HepG2 (cell line): Measurements from ENCODE around the gene ZNFX1. TPM values are rescaled to one million over a fixed set of nuclear protein-coding genes. Genes with fewer than 3 reads are reported as not detected.
A peak's percentile ranks its signal among the peaks of the same experiment; 100 is the strongest.

Experiments
- BRCA1 ChIP-seq: sonication (generic); formaldehyde crosslinking; IDR thresholded peaks from 2 replicates; pipeline ENCODE4 v1.4.0; 2020; ENCODE audit warnings: missing genetic modification reagents
- CBX2 ChIP-seq, 2 experiments: fragments of 200-600 bp in 1 of 2; sonication (generic); formaldehyde crosslinking in 1 of 2; IDR thresholded peaks; 2 replicates each; pipeline versions ENCODE4 v1.7.0 to v1.8.1; 2018 to 2022; ENCODE audit warnings: low read depth in 2 of 2, low read length in 1 of 2, mild to moderate bottlenecking in 1 of 2, missing genetic modification reagents in 1 of 2
- GFI1 ChIP-seq: sonication (generic); formaldehyde crosslinking; IDR thresholded peaks from 2 replicates; pipeline ENCODE4 v1.5.0; 2020; ENCODE audit warnings: missing genetic modification reagents, mild to moderate bottlenecking, borderline replicate concordance
- IRF9 ChIP-seq: sonication (generic); formaldehyde crosslinking; IDR thresholded peaks from 2 replicates; pipeline ENCODE4 v1.8.0; 2022; ENCODE audit warnings: missing genetic modification reagents, mild to moderate bottlenecking, borderline replicate concordance
- RARA ChIP-seq: IDR thresholded peaks from 2 replicates; pipeline ENCODE4 v1.6.1; 2016; ENCODE audit warnings: missing genetic modification reagents, missing compliant biosample characterization
- SOX6 ChIP-seq, 2 experiments: fragments of 450-650 bp in 1 of 2; sonication (generic) in 1 of 2; formaldehyde crosslinking in 1 of 2; IDR thresholded peaks; 2 replicates each; pipeline versions ENCODE4 v1.4.0 to v1.6.1; 2017 to 2020; ENCODE audit warnings: antibody characterized with exemption in 1 of 2, mild to moderate bottlenecking in 1 of 2, missing genetic modification reagents in 1 of 2
- TARDBP ChIP-seq: sonication (generic); formaldehyde crosslinking; IDR thresholded peaks from 2 replicates; pipeline ENCODE4 v1.8.0; 2022; ENCODE audit warnings: mild to moderate bottlenecking, missing genetic modification reagents
- THAP9 ChIP-seq: sonication (generic); formaldehyde crosslinking; IDR thresholded peaks from 2 replicates; pipeline ENCODE4; 2020; ENCODE audit warnings: missing genetic modification reagents, mild to moderate bottlenecking, borderline replicate concordance
- ZBTB40 ChIP-seq, 2 experiments: fragments of 450-650 bp in 1 of 2; sonication (generic) in 1 of 2; formaldehyde crosslinking in 1 of 2; IDR thresholded peaks; 2 replicates each; pipeline versions ENCODE4 v1.6.1 to v1.8.0; 2016 to 2022; ENCODE audit warnings: antibody characterized with exemption in 1 of 2, mild to moderate bottlenecking in 1 of 2, missing genetic modification reagents in 1 of 2
- ZBTB43 ChIP-seq: sonication (generic); formaldehyde crosslinking; conservative IDR thresholded peaks from 2 replicates; pipeline ENCODE4 v1.4.0; 2020; ENCODE audit warnings: missing genetic modification reagents
- ZNF274 ChIP-seq: sonication (generic); formaldehyde crosslinking; IDR thresholded peaks from 2 replicates; pipeline ENCODE4 v1.5.1; 2020; ENCODE audit warnings: mild to moderate bottlenecking, missing genetic modification reagents
- ZNF792 ChIP-seq: IDR thresholded peaks from 2 replicates; pipeline ENCODE4 v1.6.1; 2016
- polyA plus RNA-seq, 8 experiments: library from polyadenylated mRNA; depleted of rRNA in 3 of 8; stranded (reverse) in 7 of 8; unstranded in 1 of 8; fragments of >200 nt; fragmentation: Illumina TruSeq in 4 of 8; extraction: Trizol in 4 of 8; gene quantifications; 2 replicates each; pipeline versions ENCODE4 v1.2.1 to v1.2.3, GENCODE V29; 2011 to 2016; ENCODE audit warnings: low read depth in 4 of 8, missing spikeins in 1 of 8, mixed read lengths in 1 of 8; ENCODE audit not compliant: insufficient read depth in 1 of 8
- total RNA-seq, 5 experiments: library from RNA; depleted of rRNA; stranded (reverse); fragments of >200 nt; fragmentation: Illumina TruSeq; extraction: Trizol; gene quantifications; 2 replicates each; pipeline ENCODE4 v1.2.3, GENCODE V29; 2016; ENCODE audit warnings: low read depth in 1 of 5

The ZNFX1 gene
- total and polyA plus RNA-seq, 2 of the 13 experiments (the other 11 are each of a cell fraction or from before 2014, with no cell fraction given): 2.9 to 11.1 TPM

- no peak; the same call in 1 of the 2 replicates for TF ChIP-seq GFI1 (CRISPR knock-in tag)
- TF ChIP-seq RARA (CRISPR knock-in tag): peak; percentile 47; the same call in 1 of the 2 replicates
- no peak for TF ChIP-seq CBX2 (IDR thresholded peaks at IDR 0.05; ENCODE audit: low read depth, low read length)
- TF ChIP-seq CBX2 (CRISPR knock-in tag; IDR thresholded peaks at IDR 0.05; ENCODE audit: low read depth): no peak
- TF ChIP-seq ZNF792 (CRISPR knock-in tag): peak; percentile 83; the same call in 1 of the 2 replicates
- peak; percentile 91; the same call in 1 of the 2 replicates for TF ChIP-seq THAP9
- peak; percentile 90; the same call in 1 of the 2 replicates for TF ChIP-seq BRCA1 (CRISPR knock-in tag)
- TF ChIP-seq ZBTB40 (IDR thresholded peaks at IDR 0.05): peak; percentile 87
- TF ChIP-seq ZBTB40 (CRISPR knock-in tag; IDR thresholded peaks at IDR 0.05): peak; percentile 88
- peak; percentile 95; the same call in 1 of the 2 replicates for TF ChIP-seq IRF9
- TF ChIP-seq TARDBP (CRISPR knock-in tag): peak; percentile 84
- TF ChIP-seq ZNF274 (CRISPR knock-in tag): peak; percentile 97; the same call in 1 of the 2 replicates
- no peak for TF ChIP-seq SOX6 (IDR thresholded peaks at IDR 0.05)
- TF ChIP-seq SOX6 (CRISPR knock-in tag; IDR thresholded peaks at IDR 0.05): peak; percentile 79
- no peak for TF ChIP-seq ZBTB43 (CRISPR knock-in tag)
These were observed 58.5 kb downstream of the ZNFX1 start, which contains the start of gene DDX27 (continued) for GRCh38 chr20:49219091-49219923.
